ENCODE results near the gene SGTA.

The SGTA gene

DNA sequence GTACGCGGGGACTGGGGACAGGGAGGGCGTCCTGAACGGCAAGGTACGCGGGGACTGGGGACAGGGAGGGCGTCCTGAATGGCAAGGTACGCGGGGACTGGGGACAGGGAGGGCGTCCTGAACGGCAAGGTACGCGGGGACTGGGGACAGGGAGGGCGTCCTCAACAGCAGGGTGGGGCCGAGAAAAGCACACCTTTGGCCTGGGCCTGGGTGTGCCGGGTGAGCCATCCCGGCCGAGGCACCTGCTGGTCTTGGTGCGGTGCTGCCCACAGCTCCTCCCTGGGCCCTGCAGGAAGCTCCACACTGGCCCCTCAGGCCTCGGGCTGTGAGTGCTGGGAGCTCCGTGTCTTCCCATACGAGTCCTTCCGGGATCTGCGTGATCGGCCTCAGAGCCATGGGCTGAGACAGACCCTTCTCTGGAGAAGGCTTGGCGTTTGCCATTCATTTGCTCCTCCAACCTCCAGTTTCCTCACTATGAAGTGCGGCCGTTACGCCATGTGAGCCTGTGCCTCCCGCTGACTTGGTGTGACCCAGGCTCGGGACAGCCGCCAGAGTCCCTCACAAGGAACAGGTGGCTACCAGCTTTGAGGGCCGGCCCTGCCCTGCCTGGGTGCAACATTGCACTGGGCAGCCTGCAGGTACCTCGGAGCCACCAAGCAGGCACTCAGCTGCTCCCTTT lies 28.8 kb upstream of the SGTA start:
- Histone ChIP-seq H3K79me2 (ENCODE audit: low read length) (no peaks in the 10 kb centered on the region), H3K9me3 (ENCODE audit: insufficient read depth, low read length) (no peaks in the 10 kb centered on the region), H3K4me3 (ENCODE audit: low read length) (no peak overlapping the region), H4K20me1 (ENCODE audit: insufficient read depth, low read length) (no peaks in the 10 kb centered on the region; the same call in 1 of the 2 replicates), H3K36me3 (replicated peaks; ENCODE audit: low read depth, low read length) (peaks cover 92% of the 10 kb centered on the region), H3K9ac (ENCODE audit: low read length) (no peak overlapping the region), H2AFZ (ENCODE audit: low read depth, low read length) (no peak overlapping the region), H3K4me1 (ENCODE audit: low read length) (no peaks in the 10 kb centered on the region), H3K27me3 (ENCODE audit: low read depth, low read length) (no peaks in the 10 kb centered on the region), H3K27ac (ENCODE audit: low read length) (no peak overlapping the region), H3K4me2 (ENCODE audit: low read length) (no peak overlapping the region)
- TF ChIP-seq, protein P1, sequence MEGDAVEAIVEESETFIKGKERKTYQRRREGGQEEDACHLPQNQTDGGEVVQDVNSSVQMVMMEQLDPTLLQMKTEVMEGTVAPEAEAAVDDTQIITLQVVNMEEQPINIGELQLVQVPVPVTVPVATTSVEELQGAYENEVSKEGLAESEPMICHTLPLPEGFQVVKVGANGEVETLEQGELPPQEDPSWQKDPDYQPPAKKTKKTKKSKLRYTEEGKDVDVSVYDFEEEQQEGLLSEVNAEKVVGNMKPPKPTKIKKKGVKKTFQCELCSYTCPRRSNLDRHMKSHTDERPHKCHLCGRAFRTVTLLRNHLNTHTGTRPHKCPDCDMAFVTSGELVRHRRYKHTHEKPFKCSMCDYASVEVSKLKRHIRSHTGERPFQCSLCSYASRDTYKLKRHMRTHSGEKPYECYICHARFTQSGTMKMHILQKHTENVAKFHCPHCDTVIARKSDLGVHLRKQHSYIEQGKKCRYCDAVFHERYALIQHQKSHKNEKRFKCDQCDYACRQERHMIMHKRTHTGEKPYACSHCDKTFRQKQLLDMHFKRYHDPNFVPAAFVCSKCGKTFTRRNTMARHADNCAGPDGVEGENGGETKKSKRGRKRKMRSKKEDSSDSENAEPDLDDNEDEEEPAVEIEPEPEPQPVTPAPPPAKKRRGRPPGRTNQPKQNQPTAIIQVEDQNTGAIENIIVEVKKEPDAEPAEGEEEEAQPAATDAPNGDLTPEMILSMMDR (IDR thresholded peaks at IDR 0.05; ENCODE audit: low read depth, low read length): no peak
- TF ChIP-seq EZH2phosphoT487 (IDR thresholded peaks at IDR 0.05; ENCODE audit: low read depth): no peak

DNA sequence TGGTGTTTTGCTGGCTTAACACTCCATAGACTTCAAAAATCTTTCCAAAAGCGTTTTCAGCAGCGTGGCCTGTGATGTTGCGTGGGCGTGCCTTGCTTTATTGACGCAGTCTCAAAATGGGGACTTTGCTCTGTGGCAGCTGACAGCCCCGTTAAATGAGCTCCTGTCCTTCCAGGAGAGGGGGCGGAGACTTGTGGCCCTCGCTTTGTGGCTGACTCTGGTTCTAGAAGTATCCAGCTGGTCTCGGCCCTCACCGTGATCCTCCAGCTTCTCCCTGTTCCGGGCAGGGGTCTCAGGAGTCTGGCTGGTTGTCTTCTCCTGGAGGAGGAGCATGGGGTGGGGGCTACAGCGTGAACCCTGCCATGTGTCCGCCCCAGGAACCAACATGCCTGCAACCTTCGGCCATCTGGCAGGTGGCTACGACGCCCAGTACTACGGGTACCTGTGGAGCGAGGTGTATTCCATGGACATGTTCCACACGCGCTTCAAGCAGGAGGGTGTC lies 28.2 kb upstream of the SGTA start:
- TF ChIP-seq, protein P1 (IDR thresholded peaks at IDR 0.05; ENCODE audit: low read depth, low read length): no peak
- Histone ChIP-seq H3K4me3 (ENCODE audit: low read length) (no peak overlapping the region), H3K36me3 (replicated peaks; ENCODE audit: low read depth, low read length) (peaks cover 92% of the 10 kb centered on the region), H4K20me1 (ENCODE audit: insufficient read depth, low read length) (no peaks in the 10 kb centered on the region; the same call in 1 of the 2 replicates), H3K4me2 (ENCODE audit: low read length) (no peak overlapping the region), H2AFZ (ENCODE audit: low read depth, low read length) (no peak overlapping the region), H3K27me3 (ENCODE audit: low read depth, low read length) (no peaks in the 10 kb centered on the region), H3K27ac (ENCODE audit: low read length) (no peak overlapping the region), H3K9me3 (ENCODE audit: insufficient read depth, low read length) (no peaks in the 10 kb centered on the region), H3K9ac (ENCODE audit: low read length) (no peak overlapping the region), H3K4me1 (ENCODE audit: low read length) (no peaks in the 10 kb centered on the region), H3K79me2 (ENCODE audit: low read length) (no peaks in the 10 kb centered on the region)

DNA sequence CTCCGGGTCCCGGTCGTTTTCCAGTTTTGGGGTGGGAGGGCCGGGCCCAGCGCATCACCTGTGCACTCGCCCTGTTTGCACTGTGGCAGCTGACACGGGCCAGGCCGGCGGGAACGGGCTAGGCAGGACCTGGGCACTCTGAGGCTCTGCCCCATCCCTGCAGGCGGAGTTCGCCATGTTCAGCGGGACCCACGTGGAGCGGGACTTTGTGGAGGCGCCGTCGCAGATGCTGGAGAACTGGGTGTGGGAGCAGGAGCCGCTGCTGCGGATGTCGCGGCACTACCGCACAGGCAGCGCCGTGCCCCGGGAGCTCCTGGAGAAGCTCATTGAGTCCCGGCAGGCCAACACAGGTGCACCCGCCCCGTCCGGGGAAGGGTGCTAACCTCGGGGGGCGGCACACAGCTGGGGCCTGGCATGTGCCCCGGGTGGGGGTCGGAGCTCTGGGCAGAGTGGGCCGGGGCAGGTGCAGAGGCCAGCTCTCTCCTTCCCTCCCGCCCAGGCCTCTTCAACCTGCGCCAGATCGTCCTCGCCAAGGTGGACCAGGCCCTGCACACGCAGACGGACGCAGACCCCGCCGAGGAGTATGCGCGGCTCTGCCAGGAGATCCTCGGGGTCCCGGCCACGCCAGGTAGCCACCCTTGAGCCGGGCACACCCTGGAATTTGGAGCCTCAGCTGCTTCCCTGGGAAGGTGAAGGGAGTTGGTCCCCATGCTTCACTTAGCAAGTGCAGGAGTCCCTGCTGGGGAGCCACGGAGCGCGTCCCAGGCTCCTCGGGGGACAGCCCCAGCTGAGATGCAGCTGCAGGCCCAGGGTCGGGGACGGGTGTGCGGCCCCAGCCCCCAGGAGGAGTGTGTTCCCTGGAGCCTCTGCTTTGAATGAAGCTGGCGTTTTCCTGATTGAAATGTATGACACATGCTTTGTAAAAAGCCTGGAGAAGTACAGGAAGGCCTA lies 27.3 kb upstream of the SGTA start:
- peaks cover 89% of the 10 kb centered on the region for H3K36me3 ChIP-seq (replicated peaks; ENCODE audit: low read depth, low read length)
- no peaks in the 10 kb centered on the region for H3K4me1 ChIP-seq (ENCODE audit: low read length)
- H3K27me3 ChIP-seq (ENCODE audit: low read depth, low read length): no peaks in the 10 kb centered on the region
- no peak overlapping the region for H3K4me3 ChIP-seq (ENCODE audit: low read length)
- no peak for TF ChIP-seq EZH2phosphoT487 (IDR thresholded peaks at IDR 0.05; ENCODE audit: low read depth)
- TF ChIP-seq, protein P1 (IDR thresholded peaks at IDR 0.05; ENCODE audit: low read depth, low read length): no peak
- no peaks in the 10 kb centered on the region for H3K79me2 ChIP-seq (ENCODE audit: low read length)
- no peak overlapping the region for H3K27ac ChIP-seq (ENCODE audit: low read length)
- H3K9ac ChIP-seq (ENCODE audit: low read length): no peak overlapping the region
- H4K20me1 ChIP-seq (ENCODE audit: insufficient read depth, low read length): no peaks in the 10 kb centered on the region; the same call in 1 of the 2 replicates
- no peak overlapping the region for H3K4me2 ChIP-seq (ENCODE audit: low read length)
- no peak overlapping the region for H2AFZ ChIP-seq (ENCODE audit: low read depth, low read length)
- no peaks in the 10 kb centered on the region for H3K9me3 ChIP-seq (ENCODE audit: insufficient read depth, low read length)
